Smooth muscle cell of the brain vasculature (primary cell): ENCODE results near the gene GRK3.

Experiments
- DNase-seq: peaks from one replicate; pipeline ENCODE4 v3.0.0-alpha.2; 2012; ENCODE audit warnings: low read depth, low spot score

GRK3 gene

DNA sequence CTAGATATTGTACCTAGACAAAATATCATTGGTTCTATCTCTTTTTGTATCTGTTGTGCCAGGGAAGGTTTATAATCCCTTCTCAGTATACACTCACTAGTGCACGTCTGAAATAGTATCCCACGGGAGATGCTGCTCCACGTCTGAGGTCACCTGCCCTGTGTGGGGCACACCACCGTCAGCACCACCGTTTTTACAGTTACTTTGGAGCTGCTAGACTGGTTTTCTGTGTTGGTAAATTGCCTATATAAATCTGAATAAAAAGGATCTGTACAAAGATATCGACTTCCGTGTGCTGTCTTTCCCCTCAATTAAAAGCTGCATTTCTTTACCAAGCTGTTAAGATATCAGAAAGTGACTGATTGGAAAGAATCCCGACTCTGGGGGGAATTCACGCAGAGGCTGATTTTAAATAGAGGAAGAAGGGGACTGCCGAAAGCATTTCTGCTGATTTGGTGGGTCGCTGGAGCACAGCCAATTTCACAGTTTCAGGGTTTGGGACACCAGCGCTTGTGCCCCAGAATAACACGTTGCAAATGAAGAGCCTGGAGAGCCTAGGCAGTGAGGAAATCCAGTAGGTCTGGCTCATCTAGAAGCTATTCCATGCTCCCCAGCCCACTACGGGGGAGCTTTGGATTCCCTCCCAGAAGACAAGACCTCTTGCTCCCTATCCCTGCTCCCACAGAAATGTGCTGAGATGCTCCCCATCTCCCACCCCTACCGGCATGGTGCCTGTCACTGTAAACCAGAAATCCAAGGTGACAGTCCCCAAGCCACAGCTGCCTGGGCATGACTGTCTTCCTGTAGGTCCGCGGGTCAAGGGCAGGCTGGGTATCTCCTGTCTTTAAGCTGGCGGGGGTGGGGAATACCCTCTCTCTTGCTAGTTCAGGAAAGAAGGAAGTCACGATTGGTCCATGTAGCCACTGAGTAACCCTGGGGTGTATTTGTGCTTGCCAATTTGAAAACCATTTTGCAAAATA is 164.8 kb downstream of the GRK3 start:
- no peak for DNase-seq

- DNase-seq = no peak
Observed at GRCh38 chr22:25735650-25736049, 171.2 kb downstream of the GRK3 start.

GRCh38 chr22:25736378-25737011 is 172.0 kb downstream of the GRK3 start:
- no peak for DNase-seq

- DNase-seq = no peak
Observed at GRCh38 chr22:25739659-25740344, 175.3 kb downstream of the GRK3 start.

- no peak for DNase-seq
Observed at GRCh38 chr22:25741692-25742626, 177.5 kb downstream of the GRK3 start, which contains the start of gene MYO18B. Gene MYO18B, plus strand, starts transcription at chr22:25742188. Its CDS starts 18,905 bp downstream, at chr22:25761093.

DNA sequence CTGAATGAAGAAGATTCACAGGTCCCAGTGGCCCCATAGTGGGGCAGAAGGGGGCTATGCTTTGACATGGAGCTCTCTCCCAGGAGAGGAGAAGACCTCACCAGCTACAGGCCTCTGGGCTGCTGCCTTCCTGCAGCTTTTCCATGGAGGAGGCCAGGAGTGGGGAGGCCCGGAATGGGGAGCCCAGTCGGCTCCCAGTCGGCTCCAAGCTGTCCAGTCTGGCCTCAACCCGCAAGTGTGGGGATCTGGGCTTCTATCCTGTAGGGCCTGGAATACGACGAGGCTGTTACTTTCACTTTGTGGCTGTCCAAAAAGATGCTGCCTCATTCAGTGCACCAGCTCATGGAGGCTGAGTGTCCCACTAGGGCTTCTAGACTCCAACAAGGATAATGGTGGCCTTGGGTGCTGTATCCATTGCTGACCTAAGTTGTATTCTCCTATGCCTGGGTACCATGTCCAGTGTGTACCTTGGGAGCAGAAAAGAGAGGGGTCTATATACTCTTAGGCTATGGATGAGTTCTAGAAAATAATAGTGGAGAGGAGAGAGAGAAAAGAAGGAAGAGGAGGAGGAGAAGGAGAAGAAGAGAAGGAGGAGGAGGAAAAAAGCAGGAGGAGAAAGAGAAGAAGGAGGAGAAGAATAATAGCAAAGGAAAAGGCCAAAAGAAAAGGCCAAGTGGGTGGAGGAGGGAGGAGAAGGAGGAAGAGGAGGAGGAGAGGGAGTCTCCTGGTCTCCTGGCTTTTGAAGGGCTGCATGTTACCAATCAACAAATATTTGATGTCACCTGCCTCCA is 178.6 kb downstream of the GRK3 start:
- DNase-seq = no peak

DNA sequence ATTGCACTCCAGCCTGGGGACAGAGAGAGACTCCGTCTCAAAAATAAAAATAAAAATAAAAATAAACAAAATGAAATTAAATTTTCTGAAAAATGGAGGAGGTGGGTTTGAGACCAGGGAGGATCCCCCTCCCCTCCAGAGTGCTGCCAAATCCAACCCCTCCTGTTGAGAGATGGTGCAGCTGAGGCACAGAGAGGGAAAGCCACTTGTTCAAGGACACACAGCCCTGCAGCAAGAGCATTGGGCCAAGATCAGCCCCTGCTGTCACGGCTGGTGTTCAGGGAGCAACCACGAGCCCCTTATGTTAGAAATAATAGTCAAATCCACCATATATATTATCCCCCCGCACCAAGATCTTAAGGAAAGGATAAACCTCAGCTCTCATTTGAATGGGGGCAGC is 180.2 kb downstream of the GRK3 start:
- DNase-seq = no peak

GRCh38 chr22:25745341-25746011 is 181.0 kb downstream of the GRK3 start:
- no peak for DNase-seq

- DNase-seq = no peak
Observed at GRCh38 chr22:25746012-25746373, 181.5 kb downstream of the GRK3 start.

DNA sequence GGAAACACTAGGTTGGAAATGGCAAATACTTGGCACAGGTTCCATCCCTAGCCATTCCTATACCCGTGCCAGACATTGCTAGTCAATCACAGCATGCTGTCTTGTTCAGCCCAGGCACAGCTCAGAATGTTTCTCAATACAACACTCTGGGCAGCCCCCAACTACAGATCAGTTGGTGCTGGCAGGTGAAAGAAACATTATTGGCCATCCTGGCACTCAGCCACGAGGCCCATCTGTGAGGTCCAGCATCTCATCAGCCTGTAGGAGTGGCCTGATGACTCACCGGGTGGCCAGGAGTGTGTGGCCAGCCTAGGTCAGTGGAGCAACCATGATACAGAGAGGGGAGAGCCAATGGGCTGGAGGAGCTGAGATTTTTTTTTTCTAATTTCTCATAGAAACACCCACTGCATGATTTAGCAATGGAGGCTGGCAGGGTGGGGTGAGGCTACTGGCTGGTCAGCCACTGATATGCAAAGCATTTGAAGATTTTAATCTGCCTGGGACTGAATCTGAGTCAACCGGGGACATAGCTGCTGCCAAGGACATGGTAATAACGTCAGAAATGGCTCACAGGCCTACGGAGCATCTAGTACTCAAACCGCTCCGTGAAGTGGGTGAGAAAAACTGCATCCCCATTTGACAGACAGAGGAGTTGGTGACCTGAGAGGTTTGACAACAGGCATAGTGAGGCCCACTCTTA is 182.9 kb downstream of the GRK3 start:
- no peak for DNase-seq

DNA sequence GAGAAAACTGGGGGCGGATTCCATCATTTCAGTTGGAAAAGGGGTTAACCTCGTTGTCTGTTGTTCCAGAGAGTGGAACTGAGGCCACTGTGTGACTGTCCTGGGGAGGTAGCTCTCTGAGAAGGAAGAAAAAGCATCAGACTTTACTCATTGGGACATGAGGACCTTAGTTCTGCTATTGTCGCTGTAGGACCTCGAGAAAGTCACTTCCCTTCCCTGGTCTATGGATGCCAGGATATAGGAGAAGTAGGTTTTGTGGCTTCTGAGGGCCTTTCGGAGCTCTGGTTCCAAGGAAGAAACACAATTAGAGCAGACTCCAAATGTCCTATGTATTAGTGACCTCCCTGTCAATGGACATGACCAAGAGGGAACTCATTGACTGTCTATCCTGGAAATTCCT is 183.7 kb downstream of the GRK3 start:
- no peak for DNase-seq

- no peak for DNase-seq
Observed at GRCh38 chr22:25748704-25749103, 184.2 kb downstream of the GRK3 start.

DNA sequence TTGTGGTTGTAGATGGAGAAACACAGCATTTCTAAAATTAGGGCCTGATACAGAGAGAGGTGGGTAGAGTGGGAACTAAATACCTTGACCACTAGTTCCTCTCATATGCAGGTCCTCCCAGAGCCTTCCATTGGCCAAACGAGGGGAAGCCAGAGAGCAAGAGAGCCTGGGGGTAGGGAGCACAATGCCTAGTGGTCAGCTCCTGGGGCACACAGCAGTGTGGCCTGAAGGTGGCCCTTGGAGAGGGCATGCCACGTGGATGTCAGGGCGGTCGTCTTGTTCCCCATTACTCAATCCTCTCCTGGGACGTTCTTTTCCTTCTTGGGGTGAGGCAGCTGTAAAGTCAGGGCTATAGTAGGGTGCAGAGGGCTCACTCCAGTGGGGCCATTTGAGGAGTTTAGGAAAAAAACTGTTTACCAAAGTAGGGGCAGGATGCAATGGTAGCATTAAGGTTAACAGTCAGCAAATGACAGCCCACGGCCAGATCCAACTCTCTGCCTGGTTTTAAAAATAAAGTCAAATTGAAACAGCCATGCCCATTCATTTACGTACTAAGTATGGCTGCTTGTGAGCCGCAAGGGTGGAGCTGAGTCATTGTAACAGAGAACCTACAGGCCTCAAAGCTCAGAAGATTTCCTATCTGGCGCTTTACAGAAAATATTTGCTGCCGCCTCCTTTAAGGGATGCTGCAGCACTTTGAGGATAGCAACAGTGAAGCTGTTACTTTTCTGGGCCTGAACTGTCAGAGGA is 185.1 kb downstream of the GRK3 start:
- no peak for DNase-seq

DNA sequence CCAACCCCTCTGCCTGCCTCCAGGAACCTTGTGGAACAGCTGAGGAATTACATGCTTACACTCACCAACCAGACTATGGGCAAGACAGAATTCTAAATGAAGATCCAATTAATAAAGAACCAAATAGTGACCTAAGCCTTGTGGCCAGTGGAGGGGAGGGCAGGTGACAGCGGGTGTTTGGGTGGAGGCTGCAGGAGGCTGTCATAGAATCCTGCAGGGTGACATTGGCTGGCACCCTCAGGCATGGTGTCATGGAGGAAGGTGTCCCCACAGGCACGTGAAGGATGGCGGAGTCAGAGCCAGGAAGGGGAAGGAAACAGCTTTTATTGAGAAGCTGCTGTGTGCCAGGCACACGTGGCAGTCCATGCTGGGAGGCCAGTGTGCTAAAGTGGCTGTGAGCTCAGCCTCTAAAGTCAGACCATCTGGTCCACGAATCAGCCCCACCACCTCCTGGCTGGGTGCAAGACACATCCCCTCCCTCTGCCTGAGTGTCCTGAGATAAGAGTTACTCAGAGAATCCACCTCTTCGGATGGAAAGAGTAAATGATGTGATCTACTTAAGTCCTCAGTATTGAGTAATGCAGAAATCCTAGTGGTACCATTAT is 186.2 kb downstream of the GRK3 start:
- no peak for DNase-seq

DNA sequence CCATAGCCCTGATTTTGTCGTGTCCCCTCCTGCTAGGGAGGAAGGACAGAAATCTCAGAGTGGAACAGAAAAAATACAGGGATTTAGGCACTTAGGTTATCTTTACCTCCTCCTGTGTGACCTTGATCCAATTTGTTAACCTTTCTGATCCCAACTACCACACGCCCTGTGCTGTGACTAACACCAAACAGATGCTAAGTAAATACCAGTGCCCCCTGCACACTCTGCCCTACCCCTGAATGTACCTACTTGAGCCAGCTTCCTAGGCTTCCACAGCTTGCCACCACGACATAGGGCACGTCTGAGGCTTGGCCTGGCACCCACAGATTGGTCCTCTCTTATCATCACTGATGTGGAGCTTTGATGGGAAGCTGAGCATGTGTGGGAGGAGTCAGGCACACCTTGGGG is 186.7 kb downstream of the GRK3 start:
- DNase-seq = no peak

DNA sequence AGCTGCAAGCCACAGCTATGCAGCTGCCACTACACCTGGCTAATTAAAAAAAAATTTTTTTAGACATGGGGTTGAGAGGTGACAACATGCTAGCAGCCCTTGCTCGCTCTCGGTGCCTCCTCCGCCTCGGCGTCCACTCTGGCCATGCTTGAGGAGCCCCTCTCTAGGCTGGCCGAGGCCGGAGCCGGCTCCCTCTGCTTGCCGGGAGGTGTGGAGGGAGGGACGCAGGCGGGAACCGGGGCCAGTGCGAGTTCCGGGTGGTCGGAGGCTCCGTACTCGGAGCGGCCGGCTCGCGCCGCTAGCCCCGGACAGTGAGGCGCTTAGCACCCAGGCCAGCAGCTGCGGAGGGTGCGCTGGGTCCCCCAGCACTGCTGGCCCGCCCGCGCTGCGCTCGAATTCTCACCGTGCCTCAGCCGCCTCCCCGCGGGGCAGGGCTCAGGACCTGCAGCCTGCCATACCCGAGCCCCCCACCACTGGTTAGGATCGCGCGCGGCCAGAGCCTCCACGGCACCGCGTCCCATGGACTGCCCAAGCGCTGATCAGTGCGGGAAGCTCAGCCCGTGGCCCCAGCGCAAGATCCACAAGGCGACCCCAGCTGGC is 188.2 kb downstream of the GRK3 start:
- DNase-seq = no peak

- no peak for DNase-seq
Observed at GRCh38 chr22:25753252-25753651, 188.8 kb downstream of the GRK3 start.
